Bronchial epithelial cell (primary cell): ENCODE data around the gene MEOX1. TPM values are rescaled to one million over a fixed set of nuclear protein-coding genes. Genes with fewer than 3 reads are reported as not detected.

Experiments
- DNase-seq: peaks from one replicate; pipeline ENCODE4 v3.0.0-alpha.2; 2010; ENCODE audit warnings: low read depth
- FAIRE-seq: peaks from 2 replicates; lab custom pipeline; 2011; peaks lifted over from hg19 to GRCh38; lab: Jason Lieb, UNC
- H3K27me3 ChIP-seq: 2 replicates; pipeline ENCODE4 v1.5.1; 2011; ENCODE audit warnings: low read length; ENCODE audit not compliant: control insufficient read depth, insufficient read depth
- H3K36me3 ChIP-seq: 2 replicates; pipeline ENCODE4 v1.5.1; 2011; ENCODE audit warnings: low read length; ENCODE audit not compliant: control insufficient read depth, insufficient read depth
- H3K4me3 ChIP-seq: 2 replicates; pipeline ENCODE4 v1.5.1; 2011; ENCODE audit warnings: mild to moderate bottlenecking, low read depth, low read length, control low read depth
- CTCF ChIP-seq: IDR thresholded peaks from 2 replicates; pipeline ENCODE4 v1.5.1; 2011; ENCODE audit warnings: mild to moderate bottlenecking, moderate library complexity, low read length, control low read depth, inconsistent platforms; ENCODE audit not compliant: insufficient read depth, severe bottlenecking
- total RNA-seq: library from RNA; depleted of rRNA; stranded (reverse); fragments of >200 nt; gene quantifications from 2 replicates; pipeline ENCODE4 v1.2.1, GENCODE V29; 2014

The MEOX1 gene
- total RNA-seq, 1 donor from 2014 or later, result not detected

- TF ChIP-seq CTCF, result no peak
- no peak for FAIRE-seq
- no peak for DNase-seq
Observed at GRCh38 chr17:43695970-43696865, 34.5 kb upstream of the MEOX1 start.

GRCh38 chr17:43694081-43694870 lies 32.6 kb upstream of the MEOX1 start:
- peak; percentile 84 for TF ChIP-seq CTCF
- no peaks in the 10 kb centered on the region for H3K36me3 ChIP-seq
- no peaks in the 10 kb centered on the region for H3K27me3 ChIP-seq
- no peak for FAIRE-seq
- peak; percentile 72 for DNase-seq
- H3K4me3 ChIP-seq, result no peak overlapping the region

More at GRCh38 chr17:43695970-43696865, 34.5 kb upstream of the MEOX1 start:
- no peak overlapping the region for H3K4me3 ChIP-seq
- no peaks in the 10 kb centered on the region for H3K27me3 ChIP-seq
- no peaks in the 10 kb centered on the region for H3K36me3 ChIP-seq

- TF ChIP-seq CTCF, result no peak
- DNase-seq, result no peak
- Histone ChIP-seq H3K36me3 (no peaks in the 10 kb centered on the region), H3K27me3 (no peaks in the 10 kb centered on the region), H3K4me3 (no peak overlapping the region)
- FAIRE-seq, result no peak
Observed at GRCh38 chr17:43691317-43691693, 29.6 kb upstream of the MEOX1 start.

GRCh38 chr17:43690624-43691316 lies 29.0 kb upstream of the MEOX1 start:
- no peak for TF ChIP-seq CTCF
- Histone ChIP-seq H3K36me3 (no peaks in the 10 kb centered on the region), H3K27me3 (no peaks in the 10 kb centered on the region), H3K4me3 (no peak overlapping the region)
- DNase-seq (no peak), FAIRE-seq (no peak)

GRCh38 chr17:43689814-43690213 lies 28.1 kb upstream of the MEOX1 start:
- Histone ChIP-seq H3K4me3 (no peak overlapping the region), H3K27me3 (no peaks in the 10 kb centered on the region), H3K36me3 (no peaks in the 10 kb centered on the region)
- no peak for TF ChIP-seq CTCF
- FAIRE-seq (no peak), DNase-seq (no peak)
